Measurements from ENCODE around the gene VTI1A.

GRCh38 chr10:112842832-112843360, 395.9 kb downstream of the VTI1A start:
- TF ChIP-seq POLR2AphosphoS5 (IDR thresholded peaks at IDR 0.05), result no peak
- TF ChIP-seq, protein P1, sequence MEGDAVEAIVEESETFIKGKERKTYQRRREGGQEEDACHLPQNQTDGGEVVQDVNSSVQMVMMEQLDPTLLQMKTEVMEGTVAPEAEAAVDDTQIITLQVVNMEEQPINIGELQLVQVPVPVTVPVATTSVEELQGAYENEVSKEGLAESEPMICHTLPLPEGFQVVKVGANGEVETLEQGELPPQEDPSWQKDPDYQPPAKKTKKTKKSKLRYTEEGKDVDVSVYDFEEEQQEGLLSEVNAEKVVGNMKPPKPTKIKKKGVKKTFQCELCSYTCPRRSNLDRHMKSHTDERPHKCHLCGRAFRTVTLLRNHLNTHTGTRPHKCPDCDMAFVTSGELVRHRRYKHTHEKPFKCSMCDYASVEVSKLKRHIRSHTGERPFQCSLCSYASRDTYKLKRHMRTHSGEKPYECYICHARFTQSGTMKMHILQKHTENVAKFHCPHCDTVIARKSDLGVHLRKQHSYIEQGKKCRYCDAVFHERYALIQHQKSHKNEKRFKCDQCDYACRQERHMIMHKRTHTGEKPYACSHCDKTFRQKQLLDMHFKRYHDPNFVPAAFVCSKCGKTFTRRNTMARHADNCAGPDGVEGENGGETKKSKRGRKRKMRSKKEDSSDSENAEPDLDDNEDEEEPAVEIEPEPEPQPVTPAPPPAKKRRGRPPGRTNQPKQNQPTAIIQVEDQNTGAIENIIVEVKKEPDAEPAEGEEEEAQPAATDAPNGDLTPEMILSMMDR (IDR thresholded peaks at IDR 0.05), result no peak
- no peak for TF ChIP-seq POLR2A (IDR thresholded peaks at IDR 0.05)
- no peak for TF ChIP-seq EP300 (IDR thresholded peaks at IDR 0.05)

Data from sigmoid colon (tissue), 4 donors.